ENCODE measurements around the gene FTO.
A peak's percentile ranks its signal among the peaks of the same experiment; 100 is the strongest.
"Not testable (repeated sequence)": the region's sequence is repeated elsewhere in the genome, so short reads cannot be mapped to it uniquely, and the experiment has no call there.

The FTO gene

DNA sequence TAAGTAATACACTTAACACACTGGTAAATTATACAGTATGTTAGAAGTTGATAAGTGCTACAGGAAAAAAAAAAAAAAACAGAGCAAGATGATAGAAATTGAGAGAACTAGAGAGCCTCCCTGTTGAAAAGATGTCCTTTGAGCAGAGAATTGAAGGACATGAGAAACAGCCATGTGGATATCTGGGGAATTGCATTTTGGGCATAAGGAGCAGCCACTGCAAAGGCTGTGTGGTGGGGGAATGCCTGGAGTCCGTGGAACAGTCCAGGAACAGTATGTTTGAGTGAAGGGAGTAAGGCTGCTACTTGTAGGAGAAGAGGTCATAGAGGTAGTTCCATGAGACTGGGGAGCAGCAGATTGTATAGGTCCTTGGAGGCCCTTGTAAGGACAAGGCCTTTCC, 178.4 kb downstream of the FTO start:
- DNase-seq (ENCODE audit: low read depth): no peak
- no peak overlapping the region for H3K4me3 ChIP-seq (ENCODE audit: low read depth, low read length)

DNA sequence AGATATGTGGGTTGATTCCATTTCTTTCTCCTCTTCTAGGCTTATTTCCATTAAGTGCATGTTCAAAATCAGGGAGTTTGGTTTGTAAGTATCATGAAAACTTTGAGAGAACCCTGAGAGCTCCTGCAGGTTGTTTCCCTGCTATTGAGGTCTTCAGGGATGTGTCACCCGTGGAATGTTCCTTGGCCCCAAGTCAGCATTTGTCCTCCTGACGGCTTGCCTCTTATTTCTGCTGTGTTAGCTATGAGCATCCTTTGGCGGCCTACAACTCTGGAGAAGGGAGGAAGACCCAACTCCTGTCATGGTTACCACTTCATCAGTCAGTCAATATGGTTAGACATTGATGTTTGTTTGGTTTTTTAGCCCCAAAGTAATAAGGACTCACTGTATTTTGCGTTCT, 180.8 kb downstream of the FTO start:
- no peak for DNase-seq (ENCODE audit: low read depth)
- no peak overlapping the region for H3K4me3 ChIP-seq (ENCODE audit: low read depth, low read length)

DNA sequence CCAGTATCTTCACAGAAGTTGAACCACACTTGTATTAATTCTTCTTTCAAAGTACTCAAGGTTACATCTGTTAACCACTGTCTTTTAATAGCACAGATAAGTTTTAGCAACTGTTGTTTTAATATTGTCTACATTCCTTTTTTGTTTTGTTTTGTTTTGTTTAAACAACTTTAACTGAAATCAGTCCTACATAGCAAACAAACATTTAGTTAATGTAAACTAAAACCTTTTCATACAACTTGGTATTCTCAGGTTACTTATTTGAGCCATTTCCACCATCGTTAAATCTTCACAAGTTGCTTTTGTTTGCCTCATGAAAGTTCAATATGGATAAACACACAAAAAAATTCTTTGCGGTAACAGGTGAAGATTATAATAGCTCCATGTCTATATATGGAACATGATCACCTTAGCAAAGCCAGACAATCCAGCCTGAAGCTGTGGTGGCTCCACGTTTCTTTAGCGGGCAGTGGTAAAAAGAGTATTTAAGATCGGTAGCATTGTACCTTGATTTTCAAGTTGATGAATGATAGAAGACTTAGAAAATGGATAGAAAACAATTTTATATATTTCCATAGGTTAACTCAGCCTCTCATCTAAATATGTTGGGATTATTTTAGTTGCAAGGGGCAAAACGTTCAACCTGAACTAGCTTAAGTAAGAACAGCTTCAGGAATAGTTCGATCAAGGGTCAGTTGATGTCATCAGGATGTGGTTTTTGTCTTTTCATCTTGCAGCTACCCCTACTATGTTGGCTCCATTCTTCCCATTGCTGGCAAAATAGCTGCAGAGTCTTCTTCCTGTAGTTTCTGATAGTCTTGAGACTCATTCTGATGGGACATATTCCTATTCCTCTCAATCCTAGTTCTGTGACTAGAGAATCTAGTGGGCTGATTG, 182.8 kb downstream of the FTO start:
- H3K4me3 ChIP-seq (ENCODE audit: low read depth, low read length): no peak overlapping the region
- no peak for DNase-seq (ENCODE audit: low read depth)

DNA sequence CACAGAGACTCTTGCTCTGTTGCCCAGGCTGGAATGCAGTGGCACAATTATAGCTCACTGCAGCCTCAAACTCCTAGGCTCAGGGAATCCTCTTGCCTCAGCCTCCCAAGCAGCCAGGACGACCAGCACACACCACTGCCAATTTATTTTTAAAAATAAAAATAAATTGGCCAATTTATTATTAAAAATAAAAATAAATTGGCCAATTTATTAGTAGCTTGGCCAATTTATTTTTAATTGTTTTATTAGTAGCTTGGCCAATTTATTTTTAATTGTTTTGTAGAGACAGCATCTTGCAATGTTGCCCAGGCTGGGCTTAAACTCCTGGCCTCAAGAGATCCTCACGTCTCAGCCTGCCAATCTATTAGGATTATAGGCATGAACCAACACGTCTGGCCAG, 184.3 kb downstream of the FTO start:
- DNase-seq (ENCODE audit: low read depth): no peak
- no peak overlapping the region for H3K4me3 ChIP-seq (ENCODE audit: low read depth, low read length)

DNA sequence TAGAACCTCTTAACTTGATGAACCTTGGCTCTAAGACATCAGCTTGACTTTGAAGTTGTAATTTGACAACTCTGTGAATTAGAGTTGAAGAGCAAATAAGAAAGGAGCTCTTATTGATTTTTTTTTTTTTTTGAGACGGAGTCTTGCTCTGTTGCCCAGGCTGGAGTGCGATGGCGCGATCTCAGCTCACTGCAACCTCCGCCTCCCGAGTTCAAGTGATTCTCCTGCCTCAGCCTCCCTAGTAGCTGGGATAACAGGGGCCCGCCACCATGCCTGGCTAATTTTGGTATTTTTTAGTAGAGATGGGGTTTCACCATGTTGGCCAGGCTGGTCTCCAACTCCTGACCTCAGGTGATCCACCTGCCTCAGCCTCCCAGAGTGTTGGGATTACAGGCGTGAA, 186.9 kb downstream of the FTO start:
- not testable (repeated sequence) for H3K4me3 ChIP-seq (ENCODE audit: low read depth, low read length); DNase-seq (ENCODE audit: low read depth)

DNA sequence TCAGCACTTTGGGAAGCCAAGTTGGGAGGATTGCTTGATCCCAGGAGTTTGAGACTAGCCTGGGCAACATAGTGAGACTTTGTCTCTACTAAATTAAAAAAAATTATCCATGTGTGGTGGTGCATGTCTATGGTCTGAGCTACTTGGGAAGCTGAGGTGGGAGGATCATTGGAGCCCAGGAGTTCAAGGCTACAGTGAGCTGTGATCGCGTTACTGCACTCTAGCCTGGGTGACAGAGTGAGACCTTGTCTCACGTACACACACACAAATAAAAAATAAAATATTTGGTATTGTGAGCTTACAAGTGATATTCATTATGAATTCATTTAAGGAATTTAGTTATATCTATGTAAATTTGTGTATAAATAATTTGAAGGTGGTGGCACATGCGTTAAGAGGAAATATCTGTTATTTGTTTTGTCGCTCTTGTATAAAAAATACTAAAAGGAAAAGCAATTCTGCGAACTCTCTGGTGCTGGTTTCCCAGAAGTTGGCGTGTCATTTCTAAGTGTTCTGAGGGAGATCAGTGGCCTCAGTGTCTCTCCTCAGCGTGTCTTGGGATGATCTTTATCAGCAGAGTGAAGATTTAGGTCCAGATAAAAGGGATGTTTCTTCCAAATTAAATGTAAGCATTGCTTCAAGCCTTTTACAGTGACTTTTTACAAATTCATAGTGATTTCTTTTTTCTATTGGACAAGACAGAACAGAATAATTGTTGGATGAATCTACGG, 187.6 kb downstream of the FTO start:
- no peak for DNase-seq (ENCODE audit: low read depth)
- no peak overlapping the region for H3K4me3 ChIP-seq (ENCODE audit: low read depth, low read length)

DNA sequence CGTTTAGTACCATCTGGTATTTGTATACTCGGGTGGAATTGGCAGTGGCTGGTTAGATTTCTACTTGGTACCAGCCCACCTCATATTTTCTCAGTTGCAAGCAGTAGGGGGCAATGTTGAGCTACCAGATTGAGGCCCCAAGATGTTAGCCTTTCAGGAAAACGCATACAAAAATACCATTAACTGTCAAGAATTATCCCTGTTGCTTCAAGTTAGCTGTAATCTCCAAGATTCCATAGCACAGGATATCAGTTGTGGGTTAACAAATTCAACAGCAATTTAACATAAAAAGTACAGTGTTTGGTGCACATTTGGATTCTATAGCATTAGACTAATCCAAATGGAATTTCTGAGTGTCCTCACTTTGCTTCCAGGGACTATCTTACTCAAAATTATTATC, 188.2 kb downstream of the FTO start:
- H3K4me3 ChIP-seq (ENCODE audit: low read depth, low read length): no peak overlapping the region
- no peak for DNase-seq (ENCODE audit: low read depth)

DNA sequence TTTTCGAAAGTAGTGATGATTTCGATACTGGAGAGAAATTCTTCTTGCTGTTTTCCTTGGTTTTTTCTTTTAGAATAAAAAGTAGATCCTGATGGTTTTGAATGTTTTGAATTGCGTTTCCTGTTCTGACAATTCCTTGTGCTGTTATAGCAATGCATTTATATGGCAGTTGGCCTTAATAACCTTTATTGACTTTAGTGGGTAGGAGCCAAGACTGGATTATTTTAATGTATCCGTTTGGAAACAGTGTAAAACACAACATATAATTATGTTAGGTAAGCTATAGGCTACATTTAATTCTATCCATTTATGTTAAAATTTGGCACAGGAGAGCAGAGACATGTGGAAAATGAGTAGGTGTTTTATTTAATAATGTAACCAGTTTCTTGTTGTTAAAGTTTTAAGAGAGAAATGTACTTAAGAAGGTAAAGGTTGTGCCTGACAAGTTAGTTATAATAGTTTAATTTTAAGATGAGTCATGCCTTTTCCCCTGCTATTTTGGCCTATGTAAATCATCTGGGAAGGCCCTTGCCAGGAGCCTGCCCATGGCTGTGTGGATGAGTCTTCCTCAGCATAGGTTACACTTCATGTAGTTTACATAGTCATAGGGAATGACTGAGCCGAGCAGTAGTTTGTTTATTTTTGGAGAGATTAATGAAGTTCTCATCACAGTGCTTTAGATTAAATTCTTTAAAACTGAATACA, 189.9 kb downstream of the FTO start:
- DNase-seq (ENCODE audit: low read depth): peak; percentile 63
- H3K4me3 ChIP-seq (ENCODE audit: low read depth, low read length): no peak overlapping the region

DNA sequence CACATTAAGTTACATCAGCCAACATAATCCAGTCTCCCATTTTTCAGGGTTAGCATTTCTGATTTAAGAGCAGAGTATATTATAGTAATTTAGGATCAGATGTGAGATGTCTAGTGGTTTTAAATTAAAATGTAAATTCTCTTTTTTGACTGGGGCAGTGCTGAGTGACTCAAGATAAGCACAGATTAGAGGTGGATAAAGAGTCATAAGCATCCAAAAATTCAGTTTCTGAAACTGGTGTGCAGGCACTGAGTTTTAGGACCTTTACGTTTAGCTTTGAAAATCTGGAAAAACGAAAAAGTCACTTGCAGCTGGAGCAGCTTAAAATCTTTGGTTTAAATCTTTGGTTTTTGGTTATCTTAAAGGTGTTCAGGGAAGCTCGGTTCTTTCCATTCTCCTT, 190.7 kb downstream of the FTO start:
- DNase-seq (ENCODE audit: low read depth): no peak
- no peak overlapping the region for H3K4me3 ChIP-seq (ENCODE audit: low read depth, low read length)

DNA sequence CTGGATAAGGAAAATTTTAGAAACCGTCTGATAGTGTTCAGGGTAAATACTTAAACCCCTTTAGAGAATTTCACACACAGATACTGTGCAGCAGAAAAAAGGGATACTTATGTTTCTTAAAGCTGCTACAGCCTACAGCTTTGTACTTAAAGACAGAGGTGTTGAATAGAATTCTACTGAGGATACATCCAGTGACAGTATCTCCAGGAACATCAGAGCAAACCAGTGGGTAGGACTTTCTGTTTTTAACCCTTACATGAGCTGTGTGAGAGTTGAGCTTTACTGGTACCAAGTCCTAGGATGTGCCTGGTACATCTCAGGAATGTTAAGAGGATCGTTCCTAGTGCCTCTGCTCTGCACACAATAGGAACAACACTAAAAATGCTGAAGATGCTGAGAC, 191.5 kb downstream of the FTO start:
- H3K4me3 ChIP-seq (ENCODE audit: low read depth, low read length): no peak overlapping the region
- no peak for DNase-seq (ENCODE audit: low read depth)

DNA sequence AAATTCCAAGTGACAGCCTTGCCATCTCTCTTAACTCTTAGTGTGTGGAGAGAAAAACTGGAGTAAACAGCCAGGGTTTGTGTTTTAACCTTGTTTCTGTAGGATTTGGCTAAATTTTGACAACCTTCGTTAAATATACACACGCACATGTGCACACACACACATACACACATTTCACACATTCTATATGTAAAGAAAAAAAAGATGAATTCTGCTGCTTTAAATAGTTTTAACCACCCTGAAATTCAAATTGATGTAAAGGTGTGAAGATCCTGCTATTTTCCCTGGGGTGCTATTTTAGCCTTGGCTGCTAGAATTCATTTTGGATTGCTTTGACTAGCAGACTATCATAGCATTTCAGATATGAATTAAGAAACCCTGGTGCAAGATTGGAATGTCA, 191.9 kb downstream of the FTO start:
- DNase-seq (ENCODE audit: low read depth): no peak
- no peak overlapping the region for H3K4me3 ChIP-seq (ENCODE audit: low read depth, low read length)

DNA sequence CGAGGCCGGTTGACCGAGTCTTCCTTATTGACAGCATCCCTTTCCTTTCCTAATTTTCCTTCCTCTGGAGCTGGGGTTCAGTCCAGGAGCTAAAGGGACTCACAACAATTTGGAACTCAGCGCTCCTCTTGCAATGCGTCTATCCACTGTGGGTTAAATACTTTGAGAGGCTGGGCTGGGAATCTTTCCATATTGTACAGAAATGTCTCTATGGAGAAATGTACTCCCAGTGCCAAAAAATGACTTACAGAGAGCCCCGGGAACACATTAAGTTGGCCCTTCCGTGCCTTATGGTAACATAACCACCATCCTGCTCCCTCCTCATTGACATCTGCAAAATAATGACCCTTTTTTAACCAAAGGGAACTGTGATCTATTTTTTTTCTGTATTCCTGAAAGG, 192.8 kb downstream of the FTO start:
- no peak overlapping the region for H3K4me3 ChIP-seq (ENCODE audit: low read depth, low read length)
- no peak for DNase-seq (ENCODE audit: low read depth)

DNA sequence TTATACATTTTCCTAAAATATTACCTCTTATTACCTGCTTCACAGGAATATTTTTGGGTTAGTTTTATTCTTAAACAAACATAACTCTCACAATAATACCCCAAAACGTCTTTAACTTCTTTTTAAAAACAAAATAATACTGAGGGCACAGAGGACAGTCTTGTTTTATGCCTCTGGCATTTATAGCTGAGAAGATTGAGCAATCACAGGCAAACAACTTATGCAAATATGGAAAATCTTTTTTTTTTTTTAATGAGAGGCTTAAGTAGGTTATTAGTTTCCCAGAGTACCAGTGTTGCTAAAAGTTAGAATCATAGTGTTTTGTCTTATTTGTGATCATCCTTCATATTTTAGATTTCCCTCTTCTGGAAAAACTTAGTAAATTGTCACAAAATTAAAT, 195.0 kb downstream of the FTO start:
- DNase-seq (ENCODE audit: low read depth): no peak
- H3K4me3 ChIP-seq (ENCODE audit: low read depth, low read length): no peak overlapping the region

DNA sequence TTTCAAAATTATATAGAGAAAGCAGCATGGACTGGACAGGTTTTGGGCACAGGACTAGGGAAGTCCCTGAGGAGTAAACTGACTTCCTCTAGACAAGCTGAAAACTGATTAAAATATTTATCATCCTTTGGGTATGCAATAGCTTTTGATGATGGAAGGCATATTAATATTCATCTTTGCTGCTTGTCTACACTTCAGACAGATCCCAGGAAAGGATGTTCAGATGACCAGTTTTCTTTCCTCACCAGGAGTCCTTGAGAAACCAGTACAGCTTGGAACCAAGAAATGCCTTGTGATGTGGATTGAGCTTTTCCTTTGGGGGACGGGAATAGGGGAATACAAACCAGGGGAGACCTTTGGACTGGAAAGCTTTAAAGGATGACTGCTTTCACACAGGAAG, 195.5 kb downstream of the FTO start:
- no peak overlapping the region for H3K4me3 ChIP-seq (ENCODE audit: low read depth, low read length)
- no peak for DNase-seq (ENCODE audit: low read depth)

DNA sequence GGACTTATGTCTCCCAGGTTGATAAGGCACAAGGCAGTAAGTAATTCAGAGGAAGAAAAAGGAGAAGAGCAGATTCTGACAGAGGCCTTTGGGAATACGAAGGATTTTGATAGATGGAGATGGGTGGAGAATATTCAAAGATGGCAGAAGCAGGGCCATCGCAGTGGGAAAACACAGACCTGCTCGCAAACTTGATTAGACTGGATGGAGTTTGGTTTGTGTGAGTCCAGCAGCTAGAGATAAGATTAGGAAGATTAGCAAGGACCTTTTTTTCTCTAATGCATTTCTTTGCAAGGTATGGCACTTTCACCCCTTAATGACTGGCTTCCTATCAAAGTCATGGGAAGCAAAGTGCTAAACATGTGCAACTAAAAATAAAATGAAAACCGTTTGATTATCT, 196.7 kb downstream of the FTO start:
- no peak for DNase-seq (ENCODE audit: low read depth)
- H3K4me3 ChIP-seq (ENCODE audit: low read depth, low read length): no peak overlapping the region

DNA sequence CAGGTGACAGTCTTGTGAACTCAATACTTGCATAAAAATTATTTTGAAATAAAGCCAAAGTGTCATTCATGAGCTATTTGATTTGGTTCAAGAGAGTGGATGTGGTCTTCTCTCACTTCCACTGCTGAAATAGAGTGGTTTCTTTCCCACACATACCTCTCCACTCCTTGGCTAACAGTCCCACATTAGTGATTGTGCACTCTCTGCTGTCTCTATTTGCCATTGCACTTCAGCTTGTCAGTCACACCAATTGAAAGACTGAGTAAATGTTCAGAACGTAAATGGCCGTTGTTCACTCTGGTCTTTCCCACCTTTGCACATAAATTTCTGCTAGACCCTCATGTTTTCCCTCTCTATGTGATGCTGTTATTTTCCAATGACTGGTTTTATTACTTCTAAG, 197.5 kb downstream of the FTO start:
- no peak overlapping the region for H3K4me3 ChIP-seq (ENCODE audit: low read depth, low read length)
- no peak for DNase-seq (ENCODE audit: low read depth)

DNA sequence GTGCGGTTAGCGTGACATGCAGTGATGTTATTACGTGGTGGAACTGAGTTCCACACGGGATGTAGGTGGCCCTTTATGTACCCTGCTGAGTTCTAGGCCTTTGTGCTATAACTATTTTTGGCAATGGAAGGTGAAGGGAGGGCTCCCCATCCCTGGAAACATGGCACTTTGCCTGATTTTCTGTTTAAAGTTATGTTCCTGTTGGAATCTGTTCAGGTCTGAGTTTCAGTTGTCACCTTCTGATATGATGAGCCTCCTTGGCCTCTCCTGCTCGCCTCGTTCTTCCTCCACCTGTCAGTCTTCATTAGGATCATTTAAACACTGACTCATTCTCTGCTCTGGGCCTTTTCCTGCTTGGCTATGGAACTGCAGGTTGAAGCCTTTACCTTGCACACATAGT, 200.6 kb downstream of the FTO start:
- no peak overlapping the region for H3K4me3 ChIP-seq (ENCODE audit: low read depth, low read length)
- DNase-seq (ENCODE audit: low read depth): no peak

DNA sequence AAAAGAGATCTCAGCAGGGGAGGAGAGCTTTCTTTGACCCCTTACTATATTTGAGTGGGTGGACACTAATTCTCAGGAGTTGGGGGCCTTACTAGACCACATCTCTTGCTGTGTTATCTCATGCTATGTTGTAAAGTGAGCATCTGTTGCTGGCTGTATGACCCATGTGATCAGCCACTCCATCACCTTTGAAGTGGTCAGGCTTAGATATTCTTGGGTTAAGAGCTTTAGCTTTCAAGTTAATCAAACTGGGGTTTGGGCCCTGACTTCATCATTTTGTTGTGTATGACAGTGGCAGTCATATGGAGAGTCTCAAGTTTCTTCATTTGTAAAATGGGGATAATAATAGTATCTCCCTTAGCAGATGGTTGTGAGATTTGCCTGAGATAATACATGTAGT, 201.1 kb downstream of the FTO start:
- H3K4me3 ChIP-seq (ENCODE audit: low read depth, low read length): no peak overlapping the region
- no peak for DNase-seq (ENCODE audit: low read depth)

DNA sequence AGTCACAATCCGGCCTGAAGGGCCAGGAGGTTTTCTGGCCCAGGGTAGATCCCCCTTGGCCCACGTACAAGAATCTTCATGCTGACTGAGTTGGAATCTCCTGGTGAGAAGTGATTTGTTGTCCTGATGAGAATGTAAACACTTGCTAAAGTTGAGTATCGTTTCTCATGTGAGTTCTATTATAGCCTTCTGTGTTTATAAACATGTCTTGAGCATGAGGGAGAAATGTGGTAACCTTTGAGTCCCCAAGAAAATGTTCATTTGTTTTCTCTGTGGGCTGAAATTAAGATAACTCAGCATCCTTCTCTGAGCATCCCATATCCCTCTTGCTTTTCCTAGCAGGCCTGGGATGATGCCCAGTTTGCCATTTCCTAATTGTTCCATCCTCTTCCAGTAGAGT, 204.8 kb downstream of the FTO start:
- H3K4me3 ChIP-seq (ENCODE audit: low read depth, low read length): no peak overlapping the region
- DNase-seq (ENCODE audit: low read depth): no peak

DNA sequence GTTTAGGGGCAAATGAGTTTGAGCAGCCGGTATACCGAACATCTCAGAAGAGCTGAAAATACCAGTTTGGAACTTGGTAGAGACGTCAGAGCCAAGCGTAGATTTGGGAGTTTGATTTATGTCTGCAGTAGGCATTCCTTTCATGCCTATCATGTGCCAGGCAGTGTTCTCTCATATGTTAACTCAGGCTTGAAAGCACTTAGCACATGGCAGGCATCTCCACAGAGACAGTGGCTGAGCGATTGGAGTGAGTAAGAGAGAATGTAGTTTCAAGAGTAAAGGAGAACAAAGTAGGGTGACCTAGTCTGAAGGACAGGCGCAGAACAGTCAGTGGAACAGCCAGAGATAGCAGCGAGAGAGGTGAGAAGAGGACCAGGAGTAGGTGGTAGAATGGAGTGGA, 207.0 kb downstream of the FTO start:
- H3K4me3 ChIP-seq (ENCODE audit: low read depth, low read length): no peak overlapping the region
- no peak for DNase-seq (ENCODE audit: low read depth)
